A549 (cell line): ENCODE results near the gene H19.

Source experiments
- CHD2 ChIP-seq: fragments of 150-350 bp; IDR thresholded peaks from 2 replicates; pipeline ENCODE4 v1.6.1; 2014; ENCODE audit warnings: low read length; ENCODE audit not compliant: partially characterized antibody
- CTCF ChIP-seq: fragments of >200 bp; sonication (Bioruptor Twin); formaldehyde crosslinking; IDR thresholded peaks from 3 replicates; pipeline ENCODE4 v1.5.1; 2016
- E2F6 ChIP-seq: IDR thresholded peaks from 2 replicates; pipeline ENCODE4 v1.6.1; 2012; ENCODE audit warnings: low read depth, borderline replicate concordance
- EHMT2 ChIP-seq: fragments of 200-600 bp; sonication (generic); IDR thresholded peaks from 2 replicates; pipeline ENCODE4 v1.6.1; 2016; ENCODE audit warnings: antibody characterized with exemption, low read depth, mild to moderate bottlenecking, moderate library complexity
- EP300 ChIP-seq, 2 experiments: fragments of >200 bp; sonication (Bioruptor Twin); formaldehyde crosslinking; IDR thresholded peaks; 2 replicates in 1 of 2; 3 replicates in 1 of 2; pipeline ENCODE4 v1.6.1; 2016 to 2017
- HDAC2 ChIP-seq: fragments of 200-600 bp; sonication (generic); IDR thresholded peaks from 2 replicates; pipeline ENCODE4 v1.6.1; 2016
- JUNB ChIP-seq: fragments of >200 bp; sonication (Bioruptor Twin); formaldehyde crosslinking; IDR thresholded peaks from 2 replicates; pipeline ENCODE4 v1.6.1; 2016
- MAX ChIP-seq: IDR thresholded peaks from 2 replicates; pipeline ENCODE4 v1.6.1; 2012
- MYC ChIP-seq: IDR thresholded peaks from 2 replicates; pipeline ENCODE4 v1.6.1; 2012; ENCODE audit warnings: mild to moderate bottlenecking, inconsistent platforms, low read length, improper control_type of control experiment, borderline replicate concordance
- POLR2A ChIP-seq: IDR thresholded peaks from 2 replicates; pipeline ENCODE4 v1.6.1; 2012; ENCODE audit warnings: mild to moderate bottlenecking, low read length
- RAD21 ChIP-seq, 2 experiments: fragments of >200 bp in 1 of 2; sonication (Bioruptor Twin) in 1 of 2; formaldehyde crosslinking in 1 of 2; IDR thresholded peaks in 1 of 2; conservative IDR thresholded peaks in 1 of 2; 2 replicates in 1 of 2; 3 replicates in 1 of 2; pipeline ENCODE4 v1.6.1; 2012 to 2018; ENCODE audit warnings: inconsistent platforms in 1 of 2
- SMC3 ChIP-seq: fragments of >200 bp; sonication (Bioruptor Twin); formaldehyde crosslinking; IDR thresholded peaks from 3 replicates; pipeline ENCODE4 v1.6.1; 2018; ENCODE audit warnings: inconsistent platforms

GRCh38 chr11:2035382-2035781 is 37.7 kb upstream of the H19 start:
- TF ChIP-seq CTCF = no peak
- TF ChIP-seq RAD21 (conservative IDR thresholded peaks at IDR 0.05 in 1 of 2, IDR thresholded peaks at IDR 0.05 in 1 of 2) = no peak
- no peak for TF ChIP-seq POLR2A
- no peak for TF ChIP-seq HDAC2
- no peak for TF ChIP-seq EP300 (IDR thresholded peaks at IDR 0.05)
- TF ChIP-seq EHMT2 = no peak
- no peak for TF ChIP-seq MYC
- TF ChIP-seq CHD2 = no peak
- no peak for TF ChIP-seq MAX
- no peak for TF ChIP-seq JUNB
- no peak for TF ChIP-seq E2F6
- TF ChIP-seq SMC3 = no peak
